GM23248 (cell line): ENCODE results near the gene CIRBP. TPM values are rescaled to one million over a fixed set of nuclear protein-coding genes. Genes with fewer than 3 reads are reported as not detected.

ENCODE experiments used
- DNase-seq: peaks from one replicate; pipeline ENCODE4 v3.0.0-alpha.2; 2015
- H2AFZ ChIP-seq: fragments of 200-600 bp; sonication (generic); 2 replicates; pipeline ENCODE4 v1.6.1; 2016; ENCODE audit warnings: antibody characterized with exemption
- H3F3A ChIP-seq: fragments of 200-600 bp; sonication (generic); 2 replicates; pipeline ENCODE4 v1.6.1; 2016; ENCODE audit warnings: mild to moderate bottlenecking, antibody characterized with exemption, mixed run types; ENCODE audit not compliant: insufficient read depth
- H3K27ac ChIP-seq: fragments of 200-600 bp; sonication (generic); 2 replicates; pipeline ENCODE4 v1.5.1; 2016; ENCODE audit warnings: mild to moderate bottlenecking
- H3K27me3 ChIP-seq: fragments of 200-600 bp; sonication (generic); replicated peaks from 2 replicates; pipeline ENCODE4 v1.6.1; 2016; ENCODE audit warnings: mild to moderate bottlenecking; ENCODE audit not compliant: insufficient read depth
- H3K36me3 ChIP-seq: fragments of 200-600 bp; sonication (generic); 2 replicates; pipeline ENCODE4 v1.6.1; 2016; ENCODE audit warnings: low read depth, mild to moderate bottlenecking
- H3K4me1 ChIP-seq: fragments of 200-600 bp; sonication (generic); 2 replicates; pipeline ENCODE4 v1.6.1; 2016; ENCODE audit warnings: mild to moderate bottlenecking; ENCODE audit not compliant: insufficient read depth
- H3K4me2 ChIP-seq: fragments of 200-600 bp; sonication (generic); one replicate; pipeline ENCODE4 v1.6.1; 2016; ENCODE audit warnings: mild to moderate bottlenecking; ENCODE audit not compliant: unreplicated experiment
- H3K4me3 ChIP-seq: fragments of 200-600 bp; sonication (generic); 2 replicates; pipeline ENCODE4 v1.5.1; 2016; ENCODE audit warnings: mild to moderate bottlenecking
- H3K79me2 ChIP-seq: fragments of 200-600 bp; sonication (generic); 2 replicates; pipeline ENCODE4 v1.6.1; 2016; ENCODE audit warnings: mild to moderate bottlenecking; ENCODE audit not compliant: insufficient read depth
- H3K9ac ChIP-seq: fragments of 200-600 bp; sonication (generic); 2 replicates; pipeline ENCODE4 v1.6.1; 2016; ENCODE audit warnings: mild to moderate bottlenecking
- H3K9me2 ChIP-seq: fragments of 200-600 bp; sonication (generic); 2 replicates; pipeline ENCODE4 v1.6.1; 2016; ENCODE audit warnings: mixed run types, mild to moderate bottlenecking, moderate library complexity; ENCODE audit not compliant: insufficient read depth
- H3K9me3 ChIP-seq: fragments of 200-600 bp; sonication (generic); one replicate; pipeline ENCODE4 v1.6.1; 2017; ENCODE audit warnings: low read depth
- H4K20me1 ChIP-seq: fragments of 200-600 bp; sonication (generic); 2 replicates; pipeline ENCODE4 v1.6.0; 2016; ENCODE audit not compliant: insufficient read depth
- EZH2 ChIP-seq: fragments of 200-600 bp; sonication (generic); IDR thresholded peaks from 2 replicates; pipeline ENCODE4 v1.6.1; 2018; ENCODE audit warnings: antibody characterized with exemption, mild to moderate bottlenecking; ENCODE audit not compliant: insufficient read depth, poor library complexity, severe bottlenecking
- EZH2phosphoT487 ChIP-seq: fragments of 200-600 bp; sonication (generic); IDR thresholded peaks from 2 replicates; pipeline ENCODE4 v1.6.1; 2018; ENCODE audit warnings: antibody characterized with exemption, moderate library complexity, mild to moderate bottlenecking, low read depth; ENCODE audit not compliant: insufficient read depth
- WGBS, 2 experiments: methylation state at CpG; one replicate each; pipeline ENCODE4 v1.1.6; 2015 to 2017; ENCODE audit warnings: low lambda C conversion rate in 2 of 2, low coverage in 1 of 2; ENCODE audit errors: missing lambda C conversion rate in 2 of 2; 5-methylcytosine and 5-hydroxymethylcytosine counted together
- in situ Hi-C: fragments of 300-500 bp; cut with MboI; formaldehyde crosslinking; loops from 2 replicates; pipeline ENCODE4 v1.15.0; 2020
- polyA plus RNA-seq: library from polyadenylated mRNA; unstranded; fragments of >200 nt; fragmentation: Nextera tagmentation; extraction: Ambion mirVana; gene quantifications from 2 replicates; pipeline ENCODE4 v1.2.1, GENCODE V29; 2016
- total RNA-seq: library from RNA; depleted of rRNA; stranded (reverse); fragments of >200 nt; shearing (Covaris generic); gene quantifications from 2 replicates; pipeline ENCODE4 v1.2.3, GENCODE V29; 2014

Gene CIRBP
- total and polyA plus RNA-seq, 2 experiments from 2014 or later, result 185 to 392 TPM

DNA sequence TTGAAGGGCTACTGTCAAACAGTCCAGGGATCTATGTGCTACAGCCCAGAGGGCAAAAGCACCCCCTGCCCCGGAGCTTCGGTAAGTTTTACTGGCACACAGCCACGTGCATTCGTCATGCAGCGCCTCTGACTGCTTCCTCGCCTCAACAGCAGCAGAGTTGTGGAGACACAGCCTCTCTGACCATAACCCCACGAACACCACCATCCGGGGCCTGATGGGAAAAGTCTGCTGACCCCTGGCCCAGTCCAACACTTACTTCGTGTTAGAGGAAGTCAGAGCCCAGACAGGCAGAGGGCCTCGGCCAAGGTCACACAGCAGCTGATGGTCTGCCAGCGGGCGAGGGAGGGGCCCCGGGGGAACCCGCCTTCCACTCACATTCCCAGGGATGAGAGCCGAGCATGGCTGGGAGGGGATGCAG lies 36.5 kb upstream of the CIRBP start:
- Histone ChIP-seq H3K4me2 (no peak overlapping the region), H3K4me1 (0 out of 2 replicates have a peak, but pooled peaks cover 5% of the 10 kb centered on the region), H3K9me3 (no peaks in the 10 kb centered on the region), H3K9me2 (no peaks in the 10 kb centered on the region), H4K20me1 (no peaks in the 10 kb centered on the region), H3K9ac (no peak overlapping the region), H2AFZ (no peak overlapping the region), H3K79me2 (no peaks in the 10 kb centered on the region), H3K27ac (no peak overlapping the region), H3K27me3 (no peaks in the 10 kb centered on the region), H3K36me3 (0 out of 2 replicates have a peak, but pooled peaks cover 3% of the 10 kb centered on the region), H3F3A (0 out of 2 replicates have a peak, but pooled peaks cover 5% of the 10 kb centered on the region), H3K4me3 (no peak overlapping the region)
- peak; percentile 40 for DNase-seq
- 62% methylated on average over 13 to 14 of the region's 15 CpGs for WGBS, 2 experiments
- in situ Hi-C loops, result no loop called here
- no peak for TF ChIP-seq EZH2

DNA sequence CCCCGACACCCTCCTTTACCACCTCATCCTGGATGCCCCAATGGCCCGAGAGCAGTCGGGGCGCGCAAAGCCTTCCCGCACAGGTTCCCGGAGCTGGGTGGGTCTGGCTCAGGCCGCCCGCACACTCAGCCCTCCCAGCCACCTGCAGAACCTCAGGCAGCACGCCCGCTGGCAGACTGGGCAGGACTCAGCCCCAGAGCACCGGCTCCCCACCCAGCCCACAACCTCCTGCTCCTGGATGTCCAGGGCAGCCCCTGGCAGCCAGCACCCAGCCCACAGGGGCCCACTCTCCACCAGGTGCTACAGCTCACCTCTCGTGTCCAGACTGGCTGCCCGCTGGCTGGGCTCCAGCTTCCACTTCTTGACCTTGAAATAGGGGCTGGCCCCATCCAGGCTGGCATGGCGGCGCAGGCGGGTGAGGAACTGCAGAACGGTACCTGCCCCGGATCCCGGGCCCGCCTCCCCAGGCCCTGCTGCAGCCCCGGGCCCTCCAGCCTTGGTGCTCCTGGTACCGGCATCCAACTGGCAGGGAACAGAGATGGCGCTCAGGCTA lies 35.9 kb upstream of the CIRBP start:
- Histone ChIP-seq H3K9me2 (no peaks in the 10 kb centered on the region), H3K9ac (no peak overlapping the region), H3K27me3 (no peaks in the 10 kb centered on the region), H3K79me2 (no peaks in the 10 kb centered on the region), H3K27ac (no peak overlapping the region), H3F3A (0 out of 2 replicates have a peak, but pooled peaks cover 5% of the 10 kb centered on the region), H3K4me3 (no peak overlapping the region), H3K4me1 (0 out of 2 replicates have a peak, but pooled peaks cover 5% of the 10 kb centered on the region), H4K20me1 (no peaks in the 10 kb centered on the region), H3K36me3 (0 out of 2 replicates have a peak, but pooled peaks cover under 1% of the 10 kb centered on the region), H3K9me3 (no peaks in the 10 kb centered on the region), H2AFZ (no peak overlapping the region), H3K4me2 (no peak overlapping the region)
- no peak for DNase-seq
- in situ Hi-C loops, result no loop called here
- 90 to 92% methylated on average over 15 to 24 of the region's 24 CpGs for WGBS, 2 experiments
- no peak for TF ChIP-seq EZH2
- no peak for TF ChIP-seq EZH2phosphoT487

DNA sequence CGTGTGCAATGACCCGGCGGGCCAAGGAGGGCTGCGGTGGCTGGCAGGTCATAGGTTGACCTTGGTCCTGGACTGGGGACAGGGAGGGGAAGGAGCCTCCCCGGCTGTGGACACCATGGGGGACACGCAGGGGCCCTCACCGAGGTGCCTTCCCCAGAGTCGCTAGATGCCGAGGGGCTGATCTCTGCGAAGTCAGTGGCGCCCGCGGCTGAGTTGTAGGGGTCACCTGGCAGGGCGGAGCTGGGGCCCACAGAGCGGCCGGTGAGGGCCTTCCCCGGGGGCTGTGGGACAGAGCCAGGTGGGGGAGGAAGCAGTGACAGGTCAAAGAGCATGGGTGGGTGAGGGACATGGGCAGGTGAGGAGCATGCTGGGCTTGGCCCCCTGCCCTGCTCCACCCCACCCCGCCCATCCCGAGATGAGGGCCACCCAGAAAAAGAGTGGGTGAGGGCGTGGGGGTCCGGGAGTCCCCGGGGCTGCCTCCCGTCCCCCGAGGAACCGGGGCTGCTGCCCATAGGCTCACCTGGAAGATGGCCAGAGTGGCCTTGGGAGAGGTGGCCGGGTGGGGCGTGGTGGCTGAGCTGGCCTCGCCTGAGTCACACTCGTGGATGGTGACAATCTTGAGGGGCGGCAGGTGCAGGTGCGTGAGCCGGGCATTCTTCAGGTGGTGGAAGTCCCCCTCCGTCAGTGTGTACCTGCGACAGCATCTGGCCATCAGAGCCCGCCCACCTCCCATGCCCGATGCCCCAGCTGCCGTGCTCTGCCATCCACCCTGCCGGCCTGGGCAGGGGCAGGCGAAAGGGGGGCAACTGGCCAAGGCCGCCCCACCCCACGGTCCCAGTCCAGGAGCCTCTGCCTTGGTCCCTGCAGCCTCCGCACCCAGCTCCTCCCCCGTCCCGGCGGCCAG lies 34.8 kb upstream of the CIRBP start:
- H3K36me3 ChIP-seq, result no peaks in the 10 kb centered on the region
- no peaks in the 10 kb centered on the region for H3K9me2 ChIP-seq
- in situ Hi-C loops, result no loop called here
- no peaks in the 10 kb centered on the region for H4K20me1 ChIP-seq
- 95 to 97% methylated on average over 29 to 44 of the region's 45 CpGs for WGBS, 2 experiments
- H3K4me1 ChIP-seq, result 0 out of 2 replicates have a peak, but pooled peaks cover 5% of the 10 kb centered on the region
- no peak for DNase-seq
- H3K27me3 ChIP-seq, result no peaks in the 10 kb centered on the region
- TF ChIP-seq EZH2 (no peak), EZH2phosphoT487 (no peak)
- H3K9ac ChIP-seq, result no peak overlapping the region
- no peak overlapping the region for H2AFZ ChIP-seq
- peaks cover 16% of the 10 kb centered on the region for H3F3A ChIP-seq
- no peak overlapping the region for H3K4me2 ChIP-seq
- H3K4me3 ChIP-seq, result no peak overlapping the region
- no peaks in the 10 kb centered on the region for H3K79me2 ChIP-seq
- H3K9me3 ChIP-seq, result no peaks in the 10 kb centered on the region
- no peak overlapping the region for H3K27ac ChIP-seq

DNA sequence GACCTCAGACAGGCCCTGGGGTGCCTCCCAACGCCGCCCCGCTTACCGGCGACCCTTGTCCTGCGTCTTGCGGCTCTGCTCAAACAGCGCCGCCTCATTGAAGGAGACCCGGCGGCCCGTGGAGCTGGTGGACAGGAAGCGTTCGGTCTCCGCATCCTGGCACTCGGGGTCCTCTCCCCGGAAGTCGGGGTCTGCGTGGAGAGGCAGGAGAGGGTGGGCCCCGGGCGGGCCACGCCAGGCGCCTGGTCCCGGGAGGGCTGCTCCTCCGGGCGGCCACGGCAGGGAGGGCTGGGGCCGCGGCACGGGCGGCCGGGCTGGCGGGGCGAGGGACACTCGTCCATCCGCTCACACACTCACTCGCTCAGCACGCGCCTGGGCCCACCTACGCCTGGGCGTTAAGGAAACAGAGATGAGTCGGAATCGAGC lies 34.2 kb upstream of the CIRBP start:
- in situ Hi-C loops, result no loop called here
- H3K27ac ChIP-seq, result no peak overlapping the region
- no peaks in the 10 kb centered on the region for H4K20me1 ChIP-seq
- 0 out of 2 replicates have a peak, but pooled peaks cover 5% of the 10 kb centered on the region for H3K4me1 ChIP-seq
- H2AFZ ChIP-seq, result no peak overlapping the region
- no peaks in the 10 kb centered on the region for H3K79me2 ChIP-seq
- no peak overlapping the region for H3K4me3 ChIP-seq
- DNase-seq, result no peak
- no peak overlapping the region for H3K9ac ChIP-seq
- 92 to 97% methylated on average over 16 to 43 of the region's 43 CpGs for WGBS, 2 experiments
- peaks cover 21% of the 10 kb centered on the region for H3F3A ChIP-seq
- no peaks in the 10 kb centered on the region for H3K27me3 ChIP-seq
- TF ChIP-seq EZH2, result no peak
- TF ChIP-seq EZH2phosphoT487, result no peak
- H3K4me2 ChIP-seq, result no peak overlapping the region
- no peaks in the 10 kb centered on the region for H3K9me3 ChIP-seq
- H3K36me3 ChIP-seq, result no peaks in the 10 kb centered on the region
- H3K9me2 ChIP-seq, result no peaks in the 10 kb centered on the region
